GM19452 (cell line): ENCODE measurements around the gene ADAMTS10.
"Not testable (repeated sequence)": the region's sequence is repeated elsewhere in the genome, so short reads cannot be mapped to it uniquely, and the experiment has no call there.

Source experiments
- ATAC-seq: cut with Tn5 transposase; IDR thresholded peaks from one replicate; pipeline ENCODE4 v1.9.1; 2021; ENCODE audit not compliant: unreplicated experiment

Gene ADAMTS10

GRCh38 chr19:8629184-8629583 lies 18.7 kb upstream of the ADAMTS10 start:
- no peak for ATAC-seq

- no peak for ATAC-seq
Observed at GRCh38 chr19:8626842-8627241, 16.3 kb upstream of the ADAMTS10 start.

GRCh38 chr19:8622886-8623285 lies 12.4 kb upstream of the ADAMTS10 start:
- ATAC-seq, result not testable (repeated sequence)

GRCh38 chr19:8618751-8619150 lies 8.2 kb upstream of the ADAMTS10 start:
- ATAC-seq, result no peak

GRCh38 chr19:8617984-8618383 lies 7.5 kb upstream of the ADAMTS10 start:
- ATAC-seq, result no peak

GRCh38 chr19:8617325-8617724 lies 6.8 kb upstream of the ADAMTS10 start:
- ATAC-seq, result not testable (repeated sequence)

- ATAC-seq, result no peak
Observed at GRCh38 chr19:8616861-8617260, 6.3 kb upstream of the ADAMTS10 start.

GRCh38 chr19:8615813-8616596 lies 5.5 kb upstream of the ADAMTS10 start:
- ATAC-seq, result no peak

- ATAC-seq, result no peak
Observed at GRCh38 chr19:8615024-8615423, 4.5 kb upstream of the ADAMTS10 start.

GRCh38 chr19:8614455-8614854 lies 3.9 kb upstream of the ADAMTS10 start:
- ATAC-seq, result no peak

- ATAC-seq, result no peak
Observed at GRCh38 chr19:8612807-8613171, 2.3 kb upstream of the ADAMTS10 start.

GRCh38 chr19:8611877-8612806 lies 1.6 kb upstream of the ADAMTS10 start:
- ATAC-seq, result no peak

- no peak for ATAC-seq
Observed at GRCh38 chr19:8611391-8611876, 919 bp upstream of the ADAMTS10 start.

GRCh38 chr19:8610936-8611300 lies 403 bp upstream of the ADAMTS10 start:
- no peak for ATAC-seq

- no peak for ATAC-seq
Observed at GRCh38 chr19:8609279-8610040, 1.1 kb downstream of the ADAMTS10 start.

- ATAC-seq, result no peak
Observed at GRCh38 chr19:8608941-8609278, 1.6 kb downstream of the ADAMTS10 start.

GRCh38 chr19:8607386-8607785 lies 3.1 kb downstream of the ADAMTS10 start:
- no peak for ATAC-seq

- ATAC-seq, result no peak
Observed at GRCh38 chr19:8605514-8605913, 5.0 kb downstream of the ADAMTS10 start.

GRCh38 chr19:8601796-8602195 lies 8.7 kb downstream of the ADAMTS10 start:
- ATAC-seq, result no peak

GRCh38 chr19:8600816-8601215 lies 9.7 kb downstream of the ADAMTS10 start:
- no peak for ATAC-seq

GRCh38 chr19:8600064-8600463 lies 10.5 kb downstream of the ADAMTS10 start:
- no peak for ATAC-seq
